Psoas muscle (tissue), 8 donors: ENCODE results near the gene SAMD4A. TPM values are rescaled to one million over a fixed set of nuclear protein-coding genes. Genes with fewer than 3 reads are reported as not detected.

Experiments used
- ATAC-seq, 4 donors: fragments of 200-7000 bp; cut with Tn5 transposase; one replicate each; pipeline ENCODE4 v1.9.1; 2020; ENCODE audit warnings: moderate library complexity in 3 of 4, mild to moderate bottlenecking in 2 of 4
- DNase-seq, 2 donors: peaks; one replicate each; pipeline ENCODE4 v3.0.0-alpha.2; 2020
- H3K27ac ChIP-seq: fragments of 200-600 bp; one replicate; pipeline ENCODE4 v1.8.0; 2022
- H3K27me3 ChIP-seq, 3 donors: fragments of 200-600 bp in 1 of 3; one replicate each; pipeline versions ENCODE4 v1.6.1 to v1.8.0; 2013 to 2022; ENCODE audit warnings: low read length in 2 of 3, mild to moderate bottlenecking in 2 of 3, moderate library complexity in 1 of 3; ENCODE audit not compliant: insufficient read depth in 3 of 3
- H3K36me3 ChIP-seq, 2 donors: fragments of 200-600 bp in 1 of 2; one replicate each; pipeline versions ENCODE4 v1.6.1 to v1.8.0; 2013 to 2022; ENCODE audit warnings: low read depth in 1 of 2, mild to moderate bottlenecking in 1 of 2, moderate library complexity in 1 of 2; ENCODE audit not compliant: insufficient read depth in 1 of 2
- H3K4me1 ChIP-seq: fragments of 200-600 bp; one replicate; pipeline ENCODE4 v1.8.0; 2022
- H3K4me3 ChIP-seq: fragments of 200-600 bp; one replicate; pipeline ENCODE4 v1.8.0; 2022; ENCODE audit warnings: mild to moderate bottlenecking
- H3K9me3 ChIP-seq: fragments of 200-600 bp; one replicate; pipeline ENCODE4 v1.8.0; 2022
- CTCF ChIP-seq: fragments of 200-600 bp; IDR thresholded peaks from one replicate; pipeline ENCODE4 v1.8.0; 2022; ENCODE audit warnings: antibody characterized with exemption
- WGBS, 3 donors: extraction: QIAGEN DNeasy Blood & Tissue Kit; methylation state at CpG; one replicate each; pipeline versions ENCODE4 v1.1.6 to v1.1.7; 2013; 5-methylcytosine and 5-hydroxymethylcytosine counted together
- intact Hi-C, 2 donors: fragments of 100-400 bp; cut with DNase I; formaldehyde crosslinking; loops; one replicate each; pipeline versions ENCODE4 v1.11.0 to v1.14.2; 2022
- polyA plus RNA-seq, 3 donors: library from polyadenylated mRNA; stranded (reverse); fragments of 200-250 nt; gene quantifications; one replicate each; pipeline ENCODE4 v1.2.3, GENCODE V29; 2013
- total RNA-seq, 4 donors: library from RNA; stranded (reverse); fragmentation: NEBNext Ultra II Directional in 2 of 4; extraction: Animal tissue kit (Norgen Biotek cat#: 25700) in 2 of 4; gene quantifications; one replicate each; pipeline versions ENCODE4 v1.2.1 to v1.2.4, GENCODE V29; 2021 to 2023
- donor health status: healthy with polysubstance abuse.
- donor health status: DM: no; HTN: no; CAD: no; lungs with moderate emphysema.
- donor health status: Bipolar disorder and iron deficiency.
- donor health status: healthy.
- donor health status: DM: yes; HTN: yes; CAD: no.
- donor health status: DM: no; HTN: no; CAD: no.
- donor health status: DM: no; HTN: no; CAD: no.
- donor health status: DM: yes; HTN: yes; CAD: no.

The SAMD4A gene
- total and polyA plus RNA-seq, 7 donors: 9.6 to 139 (median 67.9) TPM

- Histone ChIP-seq H3K9me3 (peaks cover 17% of the 10 kb centered on the region), H3K27ac (no peak overlapping the region), H3K4me1 (no peaks in the 10 kb centered on the region), H3K27me3 (no peaks in the 10 kb centered on the region), H3K4me3 (no peak overlapping the region), H3K36me3 (no peaks in the 10 kb centered on the region)
- no peak for DNase-seq
- TF ChIP-seq CTCF: no peak
- 36 to 74% (median 39%) methylated on average over 1 of the region's 1 CpG for WGBS, 3 donors
- no peak for ATAC-seq
- intact Hi-C loops: no loop called here
These were observed 261.1 kb downstream of the SAMD4A start for GRCh38 chr14:54828037-54828436.

GRCh38 chr14:54829486-54830224 is 262.7 kb downstream of the SAMD4A start:
- Histone ChIP-seq H3K27me3 (no peaks in the 10 kb centered on the region), H3K36me3 (no peaks in the 10 kb centered on the region), H3K9me3 (peaks cover under 1% of the 10 kb centered on the region), H3K4me3 (no peak overlapping the region), H3K27ac (no peak overlapping the region), H3K4me1 (no peaks in the 10 kb centered on the region)
- intact Hi-C loops: no loop called here
- WGBS, 3 donors: 71 to 73% (median 72%) methylated on average over 8 of the region's 8 CpGs
- ATAC-seq (no peak), DNase-seq (no peak)
- TF ChIP-seq CTCF: no peak

GRCh38 chr14:54830650-54831049 is 263.7 kb downstream of the SAMD4A start:
- ATAC-seq: no peak
- no peaks in the 10 kb centered on the region for H3K4me1 ChIP-seq
- TF ChIP-seq CTCF: no peak
- no peaks in the 10 kb centered on the region for H3K9me3 ChIP-seq
- DNase-seq: no peak
- intact Hi-C loops: no loop called here
- H3K27ac ChIP-seq: no peak overlapping the region
- 93 to 96% (median 95%) methylated on average over 4 of the region's 4 CpGs for WGBS, 3 donors
- H3K4me3 ChIP-seq: no peak overlapping the region
- H3K27me3 ChIP-seq: no peaks in the 10 kb centered on the region
- no peaks in the 10 kb centered on the region for H3K36me3 ChIP-seq

GRCh38 chr14:54834081-54834480 is 267.2 kb downstream of the SAMD4A start:
- no peaks in the 10 kb centered on the region for H3K36me3 ChIP-seq
- intact Hi-C loops: no loop called here
- TF ChIP-seq CTCF: no peak
- no peaks in the 10 kb centered on the region for H3K4me1 ChIP-seq
- H3K9me3 ChIP-seq: no peaks in the 10 kb centered on the region
- no peak for DNase-seq
- ATAC-seq: no peak
- H3K27me3 ChIP-seq: no peaks in the 10 kb centered on the region
- no peak overlapping the region for H3K4me3 ChIP-seq
- H3K27ac ChIP-seq: no peak overlapping the region

- no peaks in the 10 kb centered on the region for H3K9me3 ChIP-seq
- no peak overlapping the region for H3K27ac ChIP-seq
- DNase-seq: no peak
- H3K36me3 ChIP-seq: no peaks in the 10 kb centered on the region
- H3K4me3 ChIP-seq: no peak overlapping the region
- TF ChIP-seq CTCF: no peak
- 89 to 91% (median 90%) methylated on average over 6 of the region's 6 CpGs for WGBS, 3 donors
- no peaks in the 10 kb centered on the region for H3K27me3 ChIP-seq
- intact Hi-C loops: no loop called here
- ATAC-seq: no peak
- H3K4me1 ChIP-seq: no peaks in the 10 kb centered on the region
These were observed 267.8 kb downstream of the SAMD4A start for GRCh38 chr14:54834727-54835126.
